CD4-positive, CD25-positive, alpha-beta regulatory T cell (primary cell): Measurements from ENCODE around the gene FKBP4. TPM values are rescaled to one million over a fixed set of nuclear protein-coding genes. Genes with fewer than 3 reads are reported as not detected.

ENCODE experiments used
- ATAC-seq, 2 donors: fragments of 150-1000 bp; cut with Tn5 transposase; one replicate each; pipeline ENCODE4 v1.10.0; 2021; ENCODE audit warnings: low read depth in 2 of 2, moderate number of reproducible peaks in 2 of 2, moderate library complexity in 1 of 2
- DNase-seq, 3 donors: peaks; one replicate each; pipeline versions ENCODE4 v3.0.0 to v3.0.0-alpha.2; 2012 to 2022; ENCODE audit warnings: mixed read lengths in 1 of 3
- H3K27ac ChIP-seq: one replicate; pipeline ENCODE4 v1.7.0; 2013; ENCODE audit warnings: mild to moderate bottlenecking, low read length; ENCODE audit not compliant: insufficient read depth, poor library complexity, severe bottlenecking
- H3K27me3 ChIP-seq: one replicate; pipeline ENCODE4 v1.7.0; 2013; ENCODE audit warnings: low read length; ENCODE audit not compliant: control insufficient read depth, insufficient read depth
- H3K36me3 ChIP-seq: one replicate; pipeline ENCODE4 v1.7.0; 2013; ENCODE audit warnings: mild to moderate bottlenecking, low read length, moderate library complexity; ENCODE audit not compliant: control insufficient read depth, insufficient read depth
- H3K4me1 ChIP-seq: 2 replicates; pipeline ENCODE4 v1.7.0; 2013; ENCODE audit warnings: mild to moderate bottlenecking, low read length; ENCODE audit not compliant: insufficient read depth, control insufficient read depth, poor library complexity, severe bottlenecking
- H3K4me3 ChIP-seq: one replicate; pipeline ENCODE4 v1.7.0; 2013; ENCODE audit warnings: low read depth, mild to moderate bottlenecking, low read length, moderate library complexity
- H3K9me3 ChIP-seq, 2 experiments: 1 replicate in 1 of 2; 2 replicates in 1 of 2; pipeline ENCODE4 v1.7.0; 2013; ENCODE audit warnings: low read length in 2 of 2, mild to moderate bottlenecking in 1 of 2, moderate library complexity in 1 of 2; ENCODE audit not compliant: control insufficient read depth in 2 of 2
- H3K27ac Mint-ChIP-seq, 3 donors: one replicate each; pipeline ENCODE4 v1.8.0; 2020 to 2022; ENCODE audit warnings: mild to moderate bottlenecking in 3 of 3, mixed read lengths in 3 of 3, moderate library complexity in 2 of 3
- H3K27me3 Mint-ChIP-seq: one replicate; pipeline ENCODE4 v1.8.0; 2022; ENCODE audit warnings: mild to moderate bottlenecking, mixed read lengths
- H3K36me3 Mint-ChIP-seq: one replicate; pipeline ENCODE4 v1.8.0; 2020; ENCODE audit warnings: mixed read lengths
- H3K4me1 Mint-ChIP-seq, 4 donors: one replicate each; pipeline ENCODE4 v1.8.0; 2020 to 2022; ENCODE audit warnings: mixed read lengths in 4 of 4, mild to moderate bottlenecking in 1 of 4
- H3K4me3 Mint-ChIP-seq, 4 donors: one replicate each; pipeline ENCODE4 v1.8.0; 2020 to 2022; ENCODE audit warnings: mild to moderate bottlenecking in 4 of 4, mixed read lengths in 4 of 4, moderate library complexity in 3 of 4
- H3K9me3 Mint-ChIP-seq, 7 donors: one replicate each; pipeline ENCODE4 v1.8.0; 2020 to 2022; ENCODE audit warnings: mixed read lengths in 7 of 7, mild to moderate bottlenecking in 3 of 7, moderate library complexity in 2 of 7
- polyA plus RNA-seq, 4 donors: library from polyadenylated mRNA; unstranded; fragments of 300-500 nt; fragmentation: Illumina TruSeq; gene quantifications; one replicate each; pipeline ENCODE4 v1.2.3, GENCODE V29; 2021
- total RNA-seq: library from RNA; stranded (reverse); gene quantifications from one replicate; pipeline ENCODE4 v1.2.3, GENCODE V29; 2022

FKBP4 gene
- total and polyA plus RNA-seq, 5 donors from 2014 or later, result 22.0 to 46.6 (median 29.3) TPM

DNA sequence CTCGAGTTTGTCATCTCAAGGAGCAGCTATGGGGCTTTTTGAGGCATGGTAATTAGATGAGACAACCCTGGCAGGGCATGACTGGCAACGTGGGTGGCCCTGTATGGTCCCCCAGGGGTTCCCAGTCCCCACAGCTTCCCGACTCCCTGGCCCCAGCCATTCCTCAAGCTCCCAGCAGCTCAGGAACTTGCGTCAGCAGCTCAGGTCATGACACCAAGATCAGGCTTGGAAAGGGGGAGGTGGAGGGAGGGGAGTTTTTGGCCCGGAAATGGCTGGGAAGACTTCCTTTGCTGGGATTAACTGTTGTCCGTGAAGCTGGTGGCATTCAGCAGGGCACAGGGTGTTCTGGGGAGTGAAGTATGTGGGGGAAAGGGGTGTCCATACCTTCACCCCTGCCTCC is 50.5 kb downstream of the FKBP4 start:
- Mint-ChIP-seq H3K36me3 (peaks cover 20% of the 10 kb centered on the region), H3K27me3 (no peaks in the 10 kb centered on the region), H3K4me3 (peak overlapping the region in 1 of 4 donors; percentile 48), H3K27ac (no peak overlapping the region), H3K9me3 (no peaks in the 10 kb centered on the region), H3K4me1 (peaks cover 0 to 6% (median 2%) of the 10 kb centered on the region in 4 donors)
- no peaks in the 10 kb centered on the region for H3K9me3 ChIP-seq
- H3K4me3 ChIP-seq, result no peak overlapping the region
- DNase-seq (no peak), ATAC-seq (no peak)
- H3K4me1 ChIP-seq, result no peaks in the 10 kb centered on the region
- peaks cover 30% of the 10 kb centered on the region for H3K36me3 ChIP-seq
- H3K27me3 ChIP-seq, result no peaks in the 10 kb centered on the region
- H3K27ac ChIP-seq, result no peak overlapping the region

DNA sequence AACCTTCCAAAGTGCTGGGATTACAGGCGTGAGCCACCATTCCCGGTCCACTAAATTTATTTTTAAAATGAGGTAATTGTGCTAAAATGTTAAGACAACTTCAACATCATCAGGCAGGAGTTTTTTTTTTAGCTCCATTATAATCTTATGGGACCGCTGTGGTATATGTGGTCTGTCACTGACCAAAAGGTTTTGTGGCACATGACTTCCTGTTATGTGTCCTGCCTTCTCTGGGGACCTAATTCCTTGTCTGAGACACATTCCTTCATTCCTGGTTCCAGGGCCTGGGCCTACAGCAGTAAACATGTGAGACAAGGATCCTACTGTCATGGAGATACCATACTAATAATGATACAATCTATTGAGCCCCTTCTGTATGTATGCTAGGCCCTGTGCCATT is 57.2 kb downstream of the FKBP4 start:
- H3K27ac Mint-ChIP-seq, result peak overlapping the region in 1 of 3 donors; percentile 20
- Histone ChIP-seq H3K4me3 (no peak overlapping the region), H3K27ac (no peak overlapping the region), H3K4me1 (no peaks in the 10 kb centered on the region), H3K36me3 (peaks cover 16% of the 10 kb centered on the region), H3K9me3 (no peaks in the 10 kb centered on the region), H3K27me3 (no peaks in the 10 kb centered on the region)
- H3K36me3 Mint-ChIP-seq, result peaks cover 17% of the 10 kb centered on the region
- peaks cover 0 to 5% (median 2%) of the 10 kb centered on the region in 4 donors for H3K4me1 Mint-ChIP-seq
- ATAC-seq, result no peak
- no peaks in the 10 kb centered on the region for H3K9me3 Mint-ChIP-seq
- no peaks in the 10 kb centered on the region for H3K27me3 Mint-ChIP-seq
- DNase-seq, result no peak
- no peak overlapping the region for H3K4me3 Mint-ChIP-seq

DNA sequence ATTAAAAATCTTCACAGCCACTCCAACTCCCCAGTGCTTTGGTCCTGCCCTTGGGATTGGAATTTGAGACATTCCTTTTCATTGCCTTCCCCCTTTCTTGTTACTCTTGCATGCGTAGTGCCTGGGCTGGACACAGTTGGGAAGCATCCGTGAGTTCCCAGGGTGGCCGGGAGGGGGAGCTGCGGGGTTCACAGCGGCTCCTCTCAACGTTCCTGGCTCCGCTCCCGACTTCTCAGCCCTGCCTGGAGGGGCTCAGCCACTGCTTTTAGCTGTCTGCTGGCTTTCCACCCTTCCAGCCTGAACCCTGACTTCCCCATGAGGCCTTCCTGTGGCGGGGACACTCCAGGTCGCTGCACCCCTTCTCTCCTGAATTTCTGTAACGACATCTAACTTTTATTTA is 58.9 kb downstream of the FKBP4 start:
- Mint-ChIP-seq H3K4me3 (no peak overlapping the region), H3K36me3 (peaks cover 11% of the 10 kb centered on the region), H3K27ac (peak overlapping the region in 1 of 3 donors; percentile 48), H3K27me3 (no peaks in the 10 kb centered on the region), H3K4me1 (peaks cover 0 to 2% (median 0%) of the 10 kb centered on the region in 4 donors), H3K9me3 (no peaks in the 10 kb centered on the region)
- Histone ChIP-seq H3K27me3 (no peaks in the 10 kb centered on the region), H3K4me1 (no peaks in the 10 kb centered on the region), H3K4me3 (no peak overlapping the region), H3K36me3 (peaks cover 19% of the 10 kb centered on the region), H3K27ac (no peak overlapping the region), H3K9me3 (no peaks in the 10 kb centered on the region)
- ATAC-seq (peak; percentile 45 to 46), DNase-seq (peak in 2 of 3 donors; percentile 30 to 39)

Other genes starting within 250 kb of the FKBP4 start
- gene ITFG2, start 17.7 kb downstream of the FKBP4 start, total RNA-seq, result 80.0 TPM
- gene ITFG2, start 17.7 kb downstream of the FKBP4 start, polyA plus RNA-seq, result 10 to 100 TPM; 38.8 to 53.4 (median 45.5) TPM
- gene NRIP2, start 40.1 kb downstream of the FKBP4 start, total RNA-seq, result not detected
- 1 to 10 TPM in 2 of 4 donors, under 1 TPM in 2; 0.77 to 1.2 (median 1.0) TPM for gene NRIP2, start 40.1 kb downstream of the FKBP4 start, polyA plus RNA-seq
- not detected for gene TEX52, start 62.1 kb downstream of the FKBP4 start, total RNA-seq
- gene TEX52, start 62.1 kb downstream of the FKBP4 start, polyA plus RNA-seq, result not detected
- 3.8 TPM for gene FOXM1, start 82.2 kb downstream of the FKBP4 start, total RNA-seq
- 1 to 10 TPM in 1 of 4 donors, under 1 TPM in 3; 0.44 to 1.7 (median 0.84) TPM for gene FOXM1, start 82.2 kb downstream of the FKBP4 start, polyA plus RNA-seq
- 29.9 TPM for gene RHNO1, start 82.3 kb downstream of the FKBP4 start, total RNA-seq
- gene RHNO1, start 82.3 kb downstream of the FKBP4 start, polyA plus RNA-seq, result 10 to 100 TPM; 70.7 to 76.0 (median 73.6) TPM
- gene TULP3, start 95.9 kb downstream of the FKBP4 start, total RNA-seq, result 6.7 TPM
- gene TULP3, start 95.9 kb downstream of the FKBP4 start, polyA plus RNA-seq, result 1 to 10 TPM; 2.4 to 7.7 (median 5.5) TPM
- gene TEAD4, start 164.4 kb downstream of the FKBP4 start, total RNA-seq, result not detected
- not detected for gene TEAD4, start 164.4 kb downstream of the FKBP4 start, polyA plus RNA-seq